T-helper 17 cell (primary cell): ENCODE measurements around the gene SLC25A41. TPM values are rescaled to one million over a fixed set of nuclear protein-coding genes. Genes with fewer than 3 reads are reported as not detected.

Experiments used
- ATAC-seq: fragments of 150-1000 bp; cut with Tn5 transposase; 2 replicates; pipeline ENCODE4 v1.10.0; 2021; ENCODE audit warnings: mild to moderate bottlenecking, moderate library complexity
- DNase-seq, 3 donors: peaks; one replicate each; pipeline versions ENCODE4 v3.0.0 to v3.0.0-alpha.2; 2020 to 2021
- H3K9me3 ChIP-seq: one replicate; pipeline ENCODE4 v1.7.0; 2013; ENCODE audit warnings: low read length, mild to moderate bottlenecking; ENCODE audit not compliant: control insufficient read depth, poor library complexity, severe bottlenecking
- H3K27ac Mint-ChIP-seq: one replicate; pipeline ENCODE4 v1.8.0; 2022; ENCODE audit warnings: mild to moderate bottlenecking, moderate library complexity, mixed read lengths
- H3K27me3 Mint-ChIP-seq: one replicate; pipeline ENCODE4 v1.8.0; 2022; ENCODE audit warnings: mixed read lengths
- H3K36me3 Mint-ChIP-seq: one replicate; pipeline ENCODE4 v1.8.0; 2022; ENCODE audit warnings: low read depth, mixed read lengths
- H3K4me1 Mint-ChIP-seq: one replicate; pipeline ENCODE4 v1.8.0; 2022; ENCODE audit warnings: mild to moderate bottlenecking, mixed read lengths
- H3K4me3 Mint-ChIP-seq: one replicate; pipeline ENCODE4 v1.8.0; 2022; ENCODE audit warnings: mild to moderate bottlenecking, moderate library complexity, mixed read lengths
- total RNA-seq, 4 donors: library from RNA in 2 of 4; stranded (reverse) in 2 of 4; gene quantifications; one replicate each; pipeline ENCODE4 v1.2.3 and lab custom pipeline; 2022 to 2026

SLC25A41 gene
- total RNA-seq, 2 donors from 2014 or later, result not detected

- H3K36me3 Mint-ChIP-seq, result peaks cover 4% of the 10 kb centered on the region
- peaks cover 10% of the 10 kb centered on the region for H3K4me1 Mint-ChIP-seq
- no peaks in the 10 kb centered on the region for H3K27me3 Mint-ChIP-seq
Observed at GRCh38 chr19:6471076-6471475, 37.5 kb upstream of the SLC25A41 start.

GRCh38 chr19:6470173-6470572 is 36.6 kb upstream of the SLC25A41 start:
- Mint-ChIP-seq H3K36me3 (peaks cover 4% of the 10 kb centered on the region), H3K4me3 (no peak overlapping the region), H3K27ac (no peak overlapping the region), H3K27me3 (no peaks in the 10 kb centered on the region), H3K4me1 (peaks cover 10% of the 10 kb centered on the region)
- ATAC-seq (no peak), DNase-seq (no peak)
- H3K9me3 ChIP-seq, result no peaks in the 10 kb centered on the region

More at GRCh38 chr19:6471076-6471475, 37.5 kb upstream of the SLC25A41 start:
- DNase-seq (no peak), ATAC-seq (no peak)
- no peaks in the 10 kb centered on the region for H3K9me3 ChIP-seq
- no peak overlapping the region for H3K27ac Mint-ChIP-seq
- no peak overlapping the region for H3K4me3 Mint-ChIP-seq

- peaks cover 13% of the 10 kb centered on the region for H3K4me1 Mint-ChIP-seq
- no peak overlapping the region for H3K4me3 Mint-ChIP-seq
- H3K27ac Mint-ChIP-seq, result peak overlapping the region; percentile 67
- H3K27me3 Mint-ChIP-seq, result no peaks in the 10 kb centered on the region
- peaks cover 4% of the 10 kb centered on the region for H3K36me3 Mint-ChIP-seq
- DNase-seq, result no peak
- no peaks in the 10 kb centered on the region for H3K9me3 ChIP-seq
- ATAC-seq, result no peak
Observed at GRCh38 chr19:6467384-6467783, 33.8 kb upstream of the SLC25A41 start.

GRCh38 chr19:6466526-6467248 is 33.1 kb upstream of the SLC25A41 start:
- ATAC-seq (no peak), DNase-seq (no peak)
- no peaks in the 10 kb centered on the region for H3K9me3 ChIP-seq
- H3K27me3 Mint-ChIP-seq, result no peaks in the 10 kb centered on the region
- H3K4me3 Mint-ChIP-seq, result no peak overlapping the region
- H3K27ac Mint-ChIP-seq, result no peak overlapping the region
- peaks cover 4% of the 10 kb centered on the region for H3K36me3 Mint-ChIP-seq
- H3K4me1 Mint-ChIP-seq, result peaks cover 13% of the 10 kb centered on the region

- Mint-ChIP-seq H3K27me3 (no peaks in the 10 kb centered on the region), H3K4me1 (peaks cover 13% of the 10 kb centered on the region), H3K4me3 (no peak overlapping the region), H3K27ac (no peak overlapping the region), H3K36me3 (peaks cover 4% of the 10 kb centered on the region)
- no peaks in the 10 kb centered on the region for H3K9me3 ChIP-seq
- DNase-seq (no peak), ATAC-seq (no peak)
Observed at GRCh38 chr19:6465663-6466062, 32.1 kb upstream of the SLC25A41 start.

- DNase-seq (no peak), ATAC-seq (no peak)
- peak overlapping the region; percentile 65 for H3K4me3 Mint-ChIP-seq
- H3K4me1 Mint-ChIP-seq, result peaks cover 19% of the 10 kb centered on the region
- H3K27me3 Mint-ChIP-seq, result no peaks in the 10 kb centered on the region
- H3K27ac Mint-ChIP-seq, result no peak overlapping the region
- H3K9me3 ChIP-seq, result no peaks in the 10 kb centered on the region
- H3K36me3 Mint-ChIP-seq, result peaks cover 5% of the 10 kb centered on the region
Observed at GRCh38 chr19:6465006-6465405, 31.4 kb upstream of the SLC25A41 start.

GRCh38 chr19:6464070-6464873 is 30.7 kb upstream of the SLC25A41 start, which contains the start of gene CRB3:
Gene CRB3, plus strand, starts transcription at chr19:6464271. Its CDS starts 431 bp downstream, at chr19:6464702.
- peak within 1 kb of the TSS; percentile 71 for H3K4me3 Mint-ChIP-seq
- H3K4me1 Mint-ChIP-seq, result peaks cover 18% of the 10 kb centered on the region
- DNase-seq (peak in 1 of 3 donors; percentile 23), ATAC-seq (no peak)
- no peaks in the 10 kb centered on the region for H3K27me3 Mint-ChIP-seq
- peaks cover 6% of the 10 kb centered on the region for H3K36me3 Mint-ChIP-seq
- H3K27ac Mint-ChIP-seq, result no peak within 1 kb of the TSS
- no peaks in the 10 kb centered on the region for H3K9me3 ChIP-seq

GRCh38 chr19:6460099-6460884 is 26.7 kb upstream of the SLC25A41 start:
- no peaks in the 10 kb centered on the region for H3K9me3 ChIP-seq
- DNase-seq (peak; percentile 89 to 94 (median 93)), ATAC-seq (peak; percentile 87)
- Mint-ChIP-seq H3K27ac (peak overlapping the region; percentile 95), H3K27me3 (no peaks in the 10 kb centered on the region), H3K4me3 (peak overlapping the region; percentile 100), H3K4me1 (peaks cover 16% of the 10 kb centered on the region), H3K36me3 (peaks cover 3% of the 10 kb centered on the region)

GRCh38 chr19:6459262-6460098 is 25.9 kb upstream of the SLC25A41 start, which contains the start of gene SLC25A23:
Gene SLC25A23, minus strand, starts transcription at chr19:6459792. Its CDS starts 164 bp downstream, at chr19:6459628.
- no peaks in the 10 kb centered on the region for H3K9me3 ChIP-seq
- H3K27me3 Mint-ChIP-seq, result no peaks in the 10 kb centered on the region
- ATAC-seq (peak; percentile 13), DNase-seq (peak; percentile 40 to 55 (median 48))
- peaks cover 3% of the 10 kb centered on the region for H3K36me3 Mint-ChIP-seq
- H3K4me3 Mint-ChIP-seq, result peak within 1 kb of the TSS; percentile 100
- H3K4me1 Mint-ChIP-seq, result peaks cover 12% of the 10 kb centered on the region
- H3K27ac Mint-ChIP-seq, result peak within 1 kb of the TSS; percentile 95

GRCh38 chr19:6458695-6459261 is 25.2 kb upstream of the SLC25A41 start:
- no peaks in the 10 kb centered on the region for H3K9me3 ChIP-seq
- Mint-ChIP-seq H3K27me3 (no peaks in the 10 kb centered on the region), H3K27ac (peak overlapping the region; percentile 95), H3K4me3 (peak overlapping the region; percentile 100), H3K4me1 (peaks cover 12% of the 10 kb centered on the region), H3K36me3 (peaks cover 3% of the 10 kb centered on the region)
- no peak for ATAC-seq
- no peak for DNase-seq

GRCh38 chr19:6457958-6458694 is 24.6 kb upstream of the SLC25A41 start:
- DNase-seq, result no peak
- Mint-ChIP-seq H3K4me1 (peaks cover 12% of the 10 kb centered on the region), H3K4me3 (peak overlapping the region; percentile 100), H3K36me3 (peaks cover 3% of the 10 kb centered on the region), H3K27ac (peak overlapping the region; percentile 95), H3K27me3 (no peaks in the 10 kb centered on the region)
- ATAC-seq, result no peak
- H3K9me3 ChIP-seq, result no peaks in the 10 kb centered on the region
